Keratinocyte (primary cell): ENCODE measurements around the gene RAB27B.

ENCODE experiments used
- EZH2 ChIP-seq: IDR thresholded peaks from one replicate; pipeline ENCODE4 v1.6.1; 2012; ENCODE audit warnings: inconsistent platforms, mild to moderate bottlenecking, low read length, moderate library complexity
- TF ChIP-seq, protein P1 (sequence below), 3 experiments: IDR thresholded peaks in 1 of 3; conservative IDR thresholded peaks in 1 of 3; optimal IDR thresholded peaks in 1 of 3; 2 replicates in 2 of 3; 3 replicates in 1 of 3; pipeline versions ENCODE3 to v1.5.1; 2011; ENCODE audit warnings: low read length in 3 of 3, mild to moderate bottlenecking in 3 of 3, moderate library complexity in 2 of 3, control low read depth in 1 of 3, inconsistent platforms in 1 of 3; ENCODE audit not compliant: insufficient read depth in 2 of 3; ENCODE audit errors: extremely low read depth in 1 of 3

DNA sequence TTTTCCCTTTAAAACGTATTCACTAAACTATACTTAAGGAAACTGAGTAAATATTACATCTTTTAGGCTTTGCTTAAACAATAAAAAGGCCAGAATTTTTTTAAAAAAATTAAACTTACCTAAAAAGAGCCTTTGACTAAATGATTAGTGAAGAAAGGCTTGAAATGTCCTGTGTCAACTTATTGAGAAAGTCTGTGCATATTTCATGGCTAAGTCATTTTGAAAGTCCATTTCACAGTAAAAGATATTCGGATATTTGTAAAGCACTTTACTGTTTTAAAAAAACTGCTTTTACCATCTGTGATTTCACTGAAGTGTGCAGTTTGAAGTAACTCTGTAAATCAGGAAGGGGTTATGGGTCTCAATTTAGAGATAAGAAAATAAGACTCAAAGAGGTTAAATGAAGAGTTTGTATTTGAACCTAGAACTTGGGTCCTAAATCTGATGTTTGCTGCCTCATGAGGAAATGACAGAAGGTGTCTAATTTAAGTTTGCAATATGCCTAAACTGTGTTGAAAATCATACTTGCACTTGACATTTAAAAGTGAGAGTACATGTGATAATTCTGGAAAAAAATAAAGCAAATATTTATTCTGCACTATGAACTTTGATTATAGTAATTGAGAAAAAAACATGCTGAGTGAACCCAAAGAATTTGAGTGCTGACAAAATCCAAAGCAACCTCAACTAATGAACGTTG, 50.5 kb downstream of the RAB27B start:
- TF ChIP-seq, protein P1, sequence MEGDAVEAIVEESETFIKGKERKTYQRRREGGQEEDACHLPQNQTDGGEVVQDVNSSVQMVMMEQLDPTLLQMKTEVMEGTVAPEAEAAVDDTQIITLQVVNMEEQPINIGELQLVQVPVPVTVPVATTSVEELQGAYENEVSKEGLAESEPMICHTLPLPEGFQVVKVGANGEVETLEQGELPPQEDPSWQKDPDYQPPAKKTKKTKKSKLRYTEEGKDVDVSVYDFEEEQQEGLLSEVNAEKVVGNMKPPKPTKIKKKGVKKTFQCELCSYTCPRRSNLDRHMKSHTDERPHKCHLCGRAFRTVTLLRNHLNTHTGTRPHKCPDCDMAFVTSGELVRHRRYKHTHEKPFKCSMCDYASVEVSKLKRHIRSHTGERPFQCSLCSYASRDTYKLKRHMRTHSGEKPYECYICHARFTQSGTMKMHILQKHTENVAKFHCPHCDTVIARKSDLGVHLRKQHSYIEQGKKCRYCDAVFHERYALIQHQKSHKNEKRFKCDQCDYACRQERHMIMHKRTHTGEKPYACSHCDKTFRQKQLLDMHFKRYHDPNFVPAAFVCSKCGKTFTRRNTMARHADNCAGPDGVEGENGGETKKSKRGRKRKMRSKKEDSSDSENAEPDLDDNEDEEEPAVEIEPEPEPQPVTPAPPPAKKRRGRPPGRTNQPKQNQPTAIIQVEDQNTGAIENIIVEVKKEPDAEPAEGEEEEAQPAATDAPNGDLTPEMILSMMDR (optimal IDR thresholded peaks at IDR 0.05 in 1 of 3, IDR thresholded peaks at IDR 0.05 in 1 of 3, conservative IDR thresholded peaks at IDR 0.05 in 1 of 3; ENCODE audit: extremely low read depth in 1 of 3, insufficient read depth in 2 of 3, low read length in 3 of 3): no peak
- no peak for TF ChIP-seq EZH2
